NK-92 (cell line): ENCODE measurements around the gene PRKN.

Experiments
- DNase-seq: peaks from one replicate; lab custom pipeline; 2025; ENCODE audit not compliant: unreplicated experiment; lab: John Stamatoyannopoulos, UW

The PRKN gene

GRCh38 chr6:161644521-161644920 lies 1083.0 kb downstream of the PRKN start:
- no peak for DNase-seq

- DNase-seq: no peak
Observed at GRCh38 chr6:161641175-161641574, 1086.4 kb downstream of the PRKN start.

GRCh38 chr6:161639772-161640171 lies 1087.8 kb downstream of the PRKN start:
- no peak for DNase-seq

GRCh38 chr6:161637658-161638057 lies 1089.9 kb downstream of the PRKN start:
- DNase-seq: no peak

- no peak for DNase-seq
Observed at GRCh38 chr6:161636882-161637430, 1090.6 kb downstream of the PRKN start.

- DNase-seq: no peak
Observed at GRCh38 chr6:161635975-161636374, 1091.6 kb downstream of the PRKN start.

GRCh38 chr6:161634916-161635315 lies 1092.7 kb downstream of the PRKN start:
- no peak for DNase-seq

GRCh38 chr6:161631676-161632194 lies 1095.8 kb downstream of the PRKN start:
- DNase-seq: no peak

- no peak for DNase-seq
Observed at GRCh38 chr6:161630674-161631073, 1096.9 kb downstream of the PRKN start.

GRCh38 chr6:161626132-161626676 lies 1101.4 kb downstream of the PRKN start:
- no peak for DNase-seq

GRCh38 chr6:161624111-161624510 lies 1103.5 kb downstream of the PRKN start:
- DNase-seq: no peak

GRCh38 chr6:161622779-161623178 lies 1104.8 kb downstream of the PRKN start:
- DNase-seq: no peak

GRCh38 chr6:161618831-161619454 lies 1108.6 kb downstream of the PRKN start:
- DNase-seq: no peak

GRCh38 chr6:161613711-161614110 lies 1113.9 kb downstream of the PRKN start:
- no peak for DNase-seq

- no peak for DNase-seq
Observed at GRCh38 chr6:161608771-161609170, 1118.8 kb downstream of the PRKN start.

- DNase-seq: no peak
Observed at GRCh38 chr6:161607696-161608297, 1119.8 kb downstream of the PRKN start.

GRCh38 chr6:161602359-161602758 lies 1125.2 kb downstream of the PRKN start:
- DNase-seq: no peak

GRCh38 chr6:161598896-161599295 lies 1128.7 kb downstream of the PRKN start:
- DNase-seq: no peak

GRCh38 chr6:161596807-161597520 lies 1130.6 kb downstream of the PRKN start:
- no peak for DNase-seq

GRCh38 chr6:161594412-161594811 lies 1133.2 kb downstream of the PRKN start:
- no peak for DNase-seq

- DNase-seq: no peak
Observed at GRCh38 chr6:161590961-161591627, 1136.5 kb downstream of the PRKN start.
